Testis (tissue), 3 donors: Measurements from ENCODE around the gene DYNC1I1. TPM values are rescaled to one million over a fixed set of nuclear protein-coding genes. Genes with fewer than 3 reads are reported as not detected.

Experiments
- DNase-seq: peaks from one replicate; pipeline ENCODE4 v3.0.0-alpha.2; 2019
- H3K27ac ChIP-seq, 2 donors: fragments of 200-600 bp; sonication (generic); one replicate each; pipeline ENCODE4 v1.5.1; 2019
- H3K27me3 ChIP-seq: fragments of 200-600 bp; sonication (generic); one replicate; pipeline ENCODE4 v1.5.1; 2019
- H3K36me3 ChIP-seq: fragments of 200-600 bp; sonication (generic); one replicate; pipeline ENCODE4 v1.5.1; 2017; ENCODE audit warnings: low read depth; ENCODE audit errors: missing control alignments
- H3K4me1 ChIP-seq: fragments of 200-600 bp; sonication (generic); one replicate; pipeline ENCODE4 v1.5.1; 2019
- H3K4me3 ChIP-seq, 2 donors: fragments of 200-600 bp; sonication (generic); one replicate each; pipeline ENCODE4 v1.5.1; 2017 to 2019
- H3K9me3 ChIP-seq: fragments of 200-600 bp; sonication (generic); one replicate; pipeline ENCODE4 v1.5.1; 2017
- POLR2A ChIP-seq: fragments of 450-650 bp; IDR thresholded peaks from one replicate; pipeline ENCODE4 v1.6.1; 2017; ENCODE audit warnings: antibody characterized with exemption, mild to moderate bottlenecking, moderate library complexity
- WGBS, 2 donors: methylation state at CpG; one replicate each; pipeline ENCODE4 v1.1.5; 2018; 5-methylcytosine and 5-hydroxymethylcytosine counted together
- intact Hi-C: fragments of 100-400 bp; cut with DNase I; formaldehyde crosslinking; loops from one replicate; pipeline ENCODE4 v1.15.1; 2023; ENCODE audit warnings: low total_unique reads
- polyA plus RNA-seq: library from polyadenylated mRNA; stranded (reverse); fragments of 350-450 nt; fragmentation: Illumina TruSeq; extraction: RNeasy Lipid Tissue Mini Kit (QIAGEN cat#74804); gene quantifications from one replicate; pipeline ENCODE4 v1.2.3, GENCODE V29; 2014; ENCODE audit warnings: low read depth, low replicate concordance; ENCODE audit not compliant: insufficient read depth
- total RNA-seq, 2 donors: library from RNA; depleted of rRNA; stranded (reverse); fragments of >200 nt; gene quantifications; one replicate each; pipeline ENCODE4 v1.2.3, GENCODE V29; 2016
- TF ChIP-seq, protein P1 (sequence below), 3 experiments: fragments of 450-650 bp in 2 of 3; fragments of 200-600 bp in 1 of 3; sonication (generic) in 1 of 3; IDR thresholded peaks; one replicate each; pipeline ENCODE4 v1.5.1; 2016 to 2019; ENCODE audit warnings: antibody characterized with exemption in 3 of 3, mild to moderate bottlenecking in 2 of 3, moderate library complexity in 1 of 3

The DYNC1I1 gene
- total and polyA plus RNA-seq, 3 donors from 2014 or later = 3.7 to 7.1 (median 5.0) TPM

GRCh38 chr7:95828824-95829790 lies 56.8 kb downstream of the DYNC1I1 start:
- H3K4me1 ChIP-seq = no peaks in the 10 kb centered on the region
- intact Hi-C loops = no loop called here
- H3K36me3 ChIP-seq = no peaks in the 10 kb centered on the region
- TF ChIP-seq POLR2A = no peak
- TF ChIP-seq, protein P1, sequence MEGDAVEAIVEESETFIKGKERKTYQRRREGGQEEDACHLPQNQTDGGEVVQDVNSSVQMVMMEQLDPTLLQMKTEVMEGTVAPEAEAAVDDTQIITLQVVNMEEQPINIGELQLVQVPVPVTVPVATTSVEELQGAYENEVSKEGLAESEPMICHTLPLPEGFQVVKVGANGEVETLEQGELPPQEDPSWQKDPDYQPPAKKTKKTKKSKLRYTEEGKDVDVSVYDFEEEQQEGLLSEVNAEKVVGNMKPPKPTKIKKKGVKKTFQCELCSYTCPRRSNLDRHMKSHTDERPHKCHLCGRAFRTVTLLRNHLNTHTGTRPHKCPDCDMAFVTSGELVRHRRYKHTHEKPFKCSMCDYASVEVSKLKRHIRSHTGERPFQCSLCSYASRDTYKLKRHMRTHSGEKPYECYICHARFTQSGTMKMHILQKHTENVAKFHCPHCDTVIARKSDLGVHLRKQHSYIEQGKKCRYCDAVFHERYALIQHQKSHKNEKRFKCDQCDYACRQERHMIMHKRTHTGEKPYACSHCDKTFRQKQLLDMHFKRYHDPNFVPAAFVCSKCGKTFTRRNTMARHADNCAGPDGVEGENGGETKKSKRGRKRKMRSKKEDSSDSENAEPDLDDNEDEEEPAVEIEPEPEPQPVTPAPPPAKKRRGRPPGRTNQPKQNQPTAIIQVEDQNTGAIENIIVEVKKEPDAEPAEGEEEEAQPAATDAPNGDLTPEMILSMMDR (IDR thresholded peaks at IDR 0.05) = no peak
- no peak overlapping the region for H3K4me3 ChIP-seq
- H3K9me3 ChIP-seq = no peaks in the 10 kb centered on the region
- H3K27me3 ChIP-seq = no peaks in the 10 kb centered on the region
- WGBS, 2 donors = 56 to 62% methylated on average over 4 of the region's 4 CpGs
- H3K27ac ChIP-seq = no peak overlapping the region
- no peak for DNase-seq

DNA sequence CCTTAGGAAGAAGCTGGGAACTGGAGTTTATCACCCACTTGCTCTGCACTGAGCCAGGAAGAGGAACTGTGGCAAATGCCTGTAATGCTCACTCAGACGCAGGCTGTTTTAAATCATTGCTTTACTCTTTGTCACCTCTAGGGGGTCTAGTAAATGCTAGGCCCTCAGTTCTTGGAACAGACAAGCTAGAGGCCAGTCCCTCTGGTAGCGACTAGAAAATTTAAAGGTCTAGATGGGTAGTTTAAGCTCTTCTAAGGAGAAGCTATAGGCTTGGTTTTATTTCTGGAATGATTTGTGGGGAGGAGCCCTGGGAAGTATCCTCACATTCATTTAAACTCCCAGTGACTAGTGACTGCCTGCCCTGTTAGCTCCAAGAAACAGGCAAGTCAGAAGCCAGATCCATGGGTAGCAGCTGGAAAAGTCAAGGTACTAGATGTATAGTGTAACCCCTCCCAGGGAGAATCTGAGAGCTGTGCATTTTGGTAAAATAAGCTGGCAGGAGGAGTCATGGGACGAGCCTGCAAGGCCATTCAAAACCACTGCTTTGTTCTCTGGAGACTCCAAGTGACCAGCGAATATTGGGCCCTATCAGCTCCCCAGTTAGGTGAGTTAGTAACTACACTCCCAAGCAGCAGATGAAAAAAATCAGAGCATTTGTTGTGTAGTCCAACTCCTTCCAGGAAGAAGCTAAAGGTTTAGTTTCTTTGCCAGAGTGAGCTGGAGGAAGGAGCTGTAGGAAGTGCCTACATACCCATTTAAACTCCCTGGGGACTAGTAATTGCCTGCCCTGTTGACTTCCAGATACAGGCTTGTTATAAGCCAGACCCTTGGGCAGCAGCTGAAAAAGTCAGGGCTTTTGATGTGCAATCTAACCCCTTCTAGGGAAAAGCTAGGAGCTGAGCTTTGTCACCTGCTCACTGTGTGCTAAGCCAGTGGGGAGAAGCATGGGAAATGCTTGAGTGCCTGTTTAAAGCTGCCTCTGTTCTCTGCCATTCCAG lies 68.9 kb downstream of the DYNC1I1 start:
- no peak for TF ChIP-seq POLR2A
- TF ChIP-seq, protein P1 (IDR thresholded peaks at IDR 0.05) = no peak
- no peak for DNase-seq
- WGBS, 2 donors = 82 to 84% methylated on average over 3 to 4 of the region's 4 CpGs
- no peaks in the 10 kb centered on the region for H3K9me3 ChIP-seq
- H3K27me3 ChIP-seq = no peaks in the 10 kb centered on the region
- H3K4me3 ChIP-seq = no peak overlapping the region
- H3K27ac ChIP-seq = no peak overlapping the region
- intact Hi-C loops = no loop called here
- no peaks in the 10 kb centered on the region for H3K4me1 ChIP-seq
- no peaks in the 10 kb centered on the region for H3K36me3 ChIP-seq

DNA sequence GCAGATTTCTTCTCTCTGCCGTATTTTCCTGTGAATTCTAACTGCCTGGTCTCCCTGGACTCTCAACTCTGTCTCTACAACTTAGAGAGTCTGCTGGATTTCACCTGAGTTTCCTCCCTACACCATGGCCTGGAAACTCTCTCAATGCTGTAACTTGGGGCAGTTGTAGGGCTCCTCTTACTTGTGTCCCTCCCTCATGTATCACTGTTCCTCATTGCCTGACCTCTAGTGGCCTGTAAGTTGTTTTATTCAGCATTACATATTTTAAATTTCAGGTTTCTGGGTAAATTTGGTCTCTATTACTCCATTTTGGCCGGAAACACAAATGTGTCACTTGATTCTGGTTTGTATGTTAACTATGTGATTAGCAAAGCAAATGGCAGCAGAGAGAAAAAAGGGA lies 70.9 kb downstream of the DYNC1I1 start:
- WGBS, 2 donors = 84 to 92% methylated on average over 2 of the region's 2 CpGs
- intact Hi-C loops = no loop called here
- no peaks in the 10 kb centered on the region for H3K4me1 ChIP-seq
- no peak for DNase-seq
- H3K27me3 ChIP-seq = no peaks in the 10 kb centered on the region
- H3K36me3 ChIP-seq = no peaks in the 10 kb centered on the region
- TF ChIP-seq, protein P1 (IDR thresholded peaks at IDR 0.05) = no peak
- TF ChIP-seq POLR2A = no peak
- H3K27ac ChIP-seq = no peak overlapping the region
- H3K4me3 ChIP-seq = no peak overlapping the region
- H3K9me3 ChIP-seq = no peaks in the 10 kb centered on the region

GRCh38 chr7:95845007-95845406 lies 72.7 kb downstream of the DYNC1I1 start:
- Histone ChIP-seq H3K36me3 (no peaks in the 10 kb centered on the region), H3K4me1 (no peaks in the 10 kb centered on the region), H3K27ac (no peak overlapping the region), H3K27me3 (no peaks in the 10 kb centered on the region), H3K9me3 (no peaks in the 10 kb centered on the region), H3K4me3 (no peak overlapping the region)
- no peak for TF ChIP-seq POLR2A
- TF ChIP-seq, protein P1 (IDR thresholded peaks at IDR 0.05) = no peak
- no peak for DNase-seq
- intact Hi-C loops = no loop called here
